Neural cell (in vitro differentiated cells): ENCODE data around the gene SLC6A6.

Experiments used
- EP300 ChIP-seq: fragments of 450-650 bp; conservative IDR thresholded peaks from 2 replicates; pipeline ENCODE4 v1.6.1; 2014; ENCODE audit warnings: antibody characterized with exemption, mild to moderate bottlenecking, moderate library complexity; ENCODE audit not compliant: poor library complexity, severe bottlenecking
- EZH2 ChIP-seq: fragments of 200-600, 300-800 bp; shearing (Covaris generic), sonication (generic); IDR thresholded peaks from 2 replicates; pipeline ENCODE4 v1.6.1; 2014; ENCODE audit warnings: antibody characterized with exemption, low read length, borderline replicate concordance, mild to moderate bottlenecking; ENCODE audit not compliant: insufficient read depth, poor library complexity, severe bottlenecking
- POLR2AphosphoS5 ChIP-seq: IDR thresholded peaks from 2 replicates; pipeline ENCODE4 v1.6.1; 2012
- SMC3 ChIP-seq: fragments of 450-650 bp; conservative IDR thresholded peaks from 2 replicates; pipeline ENCODE4 v1.6.1; 2014; ENCODE audit warnings: antibody characterized with exemption, mild to moderate bottlenecking, moderate library complexity; ENCODE audit not compliant: poor library complexity
- TAF1 ChIP-seq: IDR thresholded peaks from 2 replicates; pipeline ENCODE4 v1.6.1; 2012; ENCODE audit warnings: low read depth
- TF ChIP-seq, protein P1 (sequence below): IDR thresholded peaks from 2 replicates; pipeline ENCODE4 v1.6.1; 2012; ENCODE audit warnings: borderline replicate concordance
- TF ChIP-seq, protein P2 (sequence below): fragments of 450-650 bp; IDR thresholded peaks from 2 replicates; pipeline ENCODE4 v1.5.1; 2014; ENCODE audit warnings: antibody characterized with exemption, mild to moderate bottlenecking, moderate library complexity; ENCODE audit not compliant: poor library complexity, severe bottlenecking

DNA sequence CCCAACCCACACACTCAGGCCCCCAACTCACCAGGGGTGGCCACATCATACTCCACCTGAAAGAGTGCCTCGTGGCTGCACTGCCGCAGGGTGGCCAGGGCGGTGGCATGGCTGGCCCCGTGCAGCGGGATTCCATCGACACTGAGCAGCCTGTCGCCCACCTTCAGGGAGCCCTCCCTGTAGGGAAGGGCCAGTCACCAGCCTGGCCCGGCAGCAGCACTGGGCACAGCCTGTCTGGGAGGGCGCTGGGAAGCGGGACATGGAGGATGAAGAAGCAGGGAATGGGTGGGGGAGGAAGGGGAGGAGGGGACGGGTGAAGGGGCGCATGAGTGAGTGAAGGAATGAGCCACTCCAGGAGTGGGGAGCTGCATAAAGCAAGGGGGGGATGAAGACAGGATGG is 119.2 kb downstream of the SLC6A6 start:
- no peak for TF ChIP-seq SMC3
- TF ChIP-seq, protein P1, sequence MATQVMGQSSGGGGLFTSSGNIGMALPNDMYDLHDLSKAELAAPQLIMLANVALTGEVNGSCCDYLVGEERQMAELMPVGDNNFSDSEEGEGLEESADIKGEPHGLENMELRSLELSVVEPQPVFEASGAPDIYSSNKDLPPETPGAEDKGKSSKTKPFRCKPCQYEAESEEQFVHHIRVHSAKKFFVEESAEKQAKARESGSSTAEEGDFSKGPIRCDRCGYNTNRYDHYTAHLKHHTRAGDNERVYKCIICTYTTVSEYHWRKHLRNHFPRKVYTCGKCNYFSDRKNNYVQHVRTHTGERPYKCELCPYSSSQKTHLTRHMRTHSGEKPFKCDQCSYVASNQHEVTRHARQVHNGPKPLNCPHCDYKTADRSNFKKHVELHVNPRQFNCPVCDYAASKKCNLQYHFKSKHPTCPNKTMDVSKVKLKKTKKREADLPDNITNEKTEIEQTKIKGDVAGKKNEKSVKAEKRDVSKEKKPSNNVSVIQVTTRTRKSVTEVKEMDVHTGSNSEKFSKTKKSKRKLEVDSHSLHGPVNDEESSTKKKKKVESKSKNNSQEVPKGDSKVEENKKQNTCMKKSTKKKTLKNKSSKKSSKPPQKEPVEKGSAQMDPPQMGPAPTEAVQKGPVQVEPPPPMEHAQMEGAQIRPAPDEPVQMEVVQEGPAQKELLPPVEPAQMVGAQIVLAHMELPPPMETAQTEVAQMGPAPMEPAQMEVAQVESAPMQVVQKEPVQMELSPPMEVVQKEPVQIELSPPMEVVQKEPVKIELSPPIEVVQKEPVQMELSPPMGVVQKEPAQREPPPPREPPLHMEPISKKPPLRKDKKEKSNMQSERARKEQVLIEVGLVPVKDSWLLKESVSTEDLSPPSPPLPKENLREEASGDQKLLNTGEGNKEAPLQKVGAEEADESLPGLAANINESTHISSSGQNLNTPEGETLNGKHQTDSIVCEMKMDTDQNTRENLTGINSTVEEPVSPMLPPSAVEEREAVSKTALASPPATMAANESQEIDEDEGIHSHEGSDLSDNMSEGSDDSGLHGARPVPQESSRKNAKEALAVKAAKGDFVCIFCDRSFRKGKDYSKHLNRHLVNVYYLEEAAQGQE = no peak
- TF ChIP-seq, protein P2, sequence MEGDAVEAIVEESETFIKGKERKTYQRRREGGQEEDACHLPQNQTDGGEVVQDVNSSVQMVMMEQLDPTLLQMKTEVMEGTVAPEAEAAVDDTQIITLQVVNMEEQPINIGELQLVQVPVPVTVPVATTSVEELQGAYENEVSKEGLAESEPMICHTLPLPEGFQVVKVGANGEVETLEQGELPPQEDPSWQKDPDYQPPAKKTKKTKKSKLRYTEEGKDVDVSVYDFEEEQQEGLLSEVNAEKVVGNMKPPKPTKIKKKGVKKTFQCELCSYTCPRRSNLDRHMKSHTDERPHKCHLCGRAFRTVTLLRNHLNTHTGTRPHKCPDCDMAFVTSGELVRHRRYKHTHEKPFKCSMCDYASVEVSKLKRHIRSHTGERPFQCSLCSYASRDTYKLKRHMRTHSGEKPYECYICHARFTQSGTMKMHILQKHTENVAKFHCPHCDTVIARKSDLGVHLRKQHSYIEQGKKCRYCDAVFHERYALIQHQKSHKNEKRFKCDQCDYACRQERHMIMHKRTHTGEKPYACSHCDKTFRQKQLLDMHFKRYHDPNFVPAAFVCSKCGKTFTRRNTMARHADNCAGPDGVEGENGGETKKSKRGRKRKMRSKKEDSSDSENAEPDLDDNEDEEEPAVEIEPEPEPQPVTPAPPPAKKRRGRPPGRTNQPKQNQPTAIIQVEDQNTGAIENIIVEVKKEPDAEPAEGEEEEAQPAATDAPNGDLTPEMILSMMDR = no peak
- TF ChIP-seq POLR2AphosphoS5 = no peak
- TF ChIP-seq TAF1 = no peak
- no peak for TF ChIP-seq EP300
- TF ChIP-seq EZH2 = no peak
